DMS 273 (cell line): ENCODE measurements around the gene TDRD9.
A peak's percentile ranks its signal among the peaks of the same experiment; 100 is the strongest.

Source experiments
- DNase-seq: peaks from one replicate; lab custom pipeline; 2025; ENCODE audit not compliant: unreplicated experiment; lab: John Stamatoyannopoulos, UW

TDRD9 gene

DNA sequence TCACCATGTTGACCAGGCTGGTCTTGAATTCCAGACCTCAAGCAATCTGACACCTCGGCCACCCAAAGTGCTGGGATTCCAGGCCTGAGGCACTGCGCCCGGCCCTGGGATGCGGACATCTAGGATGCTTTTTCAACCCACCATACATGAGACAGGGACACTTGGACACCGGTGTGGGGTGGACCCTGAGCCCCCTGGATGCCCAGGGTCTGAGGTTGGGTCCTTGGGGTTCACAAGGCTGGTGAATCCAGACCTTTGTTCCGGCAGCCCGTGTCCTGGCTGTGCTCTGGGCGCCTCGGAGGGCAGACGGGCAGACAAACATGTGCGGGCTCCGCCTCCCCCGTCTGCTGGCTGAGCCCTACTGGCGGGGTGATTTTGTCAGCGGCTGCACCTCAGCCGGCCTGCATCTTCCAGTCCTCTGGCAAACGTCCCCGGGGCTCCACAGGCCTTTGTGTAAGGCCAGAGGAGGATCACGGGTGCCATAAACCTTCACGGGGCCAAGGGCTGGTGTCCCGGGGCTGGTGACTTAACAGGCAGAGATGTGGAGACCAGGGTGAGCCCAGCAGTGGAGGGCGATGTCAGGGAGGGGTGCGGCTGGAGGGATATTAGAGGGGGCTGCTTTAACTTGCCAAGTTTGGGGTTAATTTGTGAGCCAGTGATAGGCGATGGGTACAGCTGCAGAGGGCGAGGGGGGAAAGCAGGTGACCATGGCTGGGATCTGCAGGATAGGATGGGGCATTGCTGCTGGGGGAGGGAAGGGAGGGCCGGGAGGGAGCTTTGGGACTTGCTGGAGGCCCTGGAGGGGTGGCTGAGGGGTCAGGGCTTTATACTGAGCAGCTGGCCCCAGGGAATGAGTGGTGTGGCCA is 163.0 kb downstream of the TDRD9 start:
- DNase-seq = peak; percentile 72

DNA sequence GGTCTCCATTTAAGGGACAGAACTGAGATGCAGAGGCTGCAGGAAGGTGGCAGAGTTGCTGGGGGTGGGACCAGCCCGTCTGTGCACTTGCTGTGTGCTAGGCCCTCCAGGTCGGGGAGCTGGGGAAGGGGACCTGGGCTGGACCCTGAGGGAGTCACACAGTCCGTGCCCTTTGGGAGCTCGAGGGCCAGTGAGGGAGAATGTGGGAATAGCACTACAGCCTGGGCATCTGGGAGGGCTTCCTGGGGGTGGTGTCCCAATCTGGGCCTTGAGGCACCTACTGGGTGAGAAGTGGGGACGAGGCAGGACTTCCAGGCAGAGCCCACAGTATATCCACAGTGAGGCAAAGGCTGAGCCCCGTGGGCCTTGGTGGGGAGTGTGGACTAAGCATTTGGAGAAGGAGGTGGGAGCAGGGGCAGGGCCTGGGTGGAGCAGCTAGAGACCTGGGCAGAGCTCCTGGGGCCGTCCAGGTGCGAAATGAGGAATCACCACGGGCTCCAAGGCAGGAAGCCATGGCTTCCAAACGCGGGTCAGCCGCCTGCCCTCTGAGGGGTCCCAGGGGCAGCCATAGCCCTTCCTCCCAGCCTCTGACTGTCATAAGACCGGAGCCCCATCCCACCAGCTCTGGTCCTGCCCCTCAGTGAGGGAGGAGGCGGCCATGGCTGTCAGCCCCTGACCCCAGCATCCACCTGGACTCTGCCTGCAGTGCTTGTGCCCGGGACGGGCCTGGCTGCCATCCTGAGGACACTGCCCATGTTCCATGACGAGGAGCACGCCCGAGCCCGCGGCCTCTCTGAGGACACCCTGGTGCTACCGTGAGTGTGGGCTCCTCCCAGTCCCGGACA is 163.9 kb downstream of the TDRD9 start:
- DNase-seq = no peak

DNA sequence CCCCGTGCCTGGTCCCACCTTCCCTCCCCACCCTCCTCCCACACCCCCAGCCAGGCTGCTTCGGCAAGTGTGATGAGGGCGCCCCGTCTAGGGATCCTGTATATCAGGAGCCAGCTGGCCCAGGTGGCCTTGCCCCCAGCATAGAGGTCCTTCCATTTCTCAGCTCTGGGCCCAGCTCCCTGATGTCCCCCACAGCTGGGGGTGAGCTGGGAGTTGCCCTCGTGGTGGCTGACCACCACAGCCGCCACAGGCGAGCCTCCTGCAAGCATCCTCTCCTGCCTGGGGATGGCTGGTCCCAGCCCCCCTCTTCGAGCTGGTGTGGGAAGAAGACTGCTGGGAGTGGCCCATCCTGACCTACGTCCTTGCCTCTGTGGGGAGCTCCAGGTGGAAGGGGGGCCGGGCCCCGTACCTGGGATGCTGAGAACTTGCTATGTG is 164.7 kb downstream of the TDRD9 start:
- no peak for DNase-seq

DNA sequence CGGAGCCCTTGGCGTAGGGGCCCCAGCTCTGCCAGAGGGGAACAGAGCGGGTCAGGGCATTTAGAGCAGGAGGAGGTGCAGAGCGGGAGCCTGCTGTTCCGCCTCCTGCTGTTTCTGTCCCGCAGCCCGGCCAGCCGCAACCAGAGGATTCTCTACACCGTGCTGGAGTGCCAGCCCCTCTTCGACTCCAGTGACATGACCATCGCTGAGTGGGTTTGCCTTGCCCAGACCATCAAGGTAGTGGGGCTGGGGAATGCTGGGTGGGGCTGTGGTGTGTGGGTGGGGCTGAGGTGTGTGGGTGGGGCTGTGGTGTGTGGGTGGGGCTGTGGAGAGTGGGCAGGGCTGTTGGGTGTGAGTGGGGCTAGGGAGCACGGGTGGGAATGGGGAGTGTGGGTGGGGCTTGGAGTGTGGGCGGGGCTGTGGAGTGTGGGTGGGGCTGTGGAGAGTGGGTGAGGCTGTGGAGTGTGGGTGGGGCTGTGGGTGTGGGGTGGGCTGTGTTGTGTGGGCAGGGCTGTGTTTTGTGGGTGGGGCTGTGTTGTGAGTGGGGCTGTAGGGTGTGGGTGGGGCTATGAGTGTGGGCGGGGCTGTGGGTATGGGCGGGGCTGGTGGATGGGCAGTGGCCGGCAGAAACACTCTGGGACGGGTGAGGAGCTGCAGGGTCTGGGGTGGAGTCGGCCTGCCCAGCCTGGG is 165.3 kb downstream of the TDRD9 start:
- DNase-seq = peak; percentile 31

DNA sequence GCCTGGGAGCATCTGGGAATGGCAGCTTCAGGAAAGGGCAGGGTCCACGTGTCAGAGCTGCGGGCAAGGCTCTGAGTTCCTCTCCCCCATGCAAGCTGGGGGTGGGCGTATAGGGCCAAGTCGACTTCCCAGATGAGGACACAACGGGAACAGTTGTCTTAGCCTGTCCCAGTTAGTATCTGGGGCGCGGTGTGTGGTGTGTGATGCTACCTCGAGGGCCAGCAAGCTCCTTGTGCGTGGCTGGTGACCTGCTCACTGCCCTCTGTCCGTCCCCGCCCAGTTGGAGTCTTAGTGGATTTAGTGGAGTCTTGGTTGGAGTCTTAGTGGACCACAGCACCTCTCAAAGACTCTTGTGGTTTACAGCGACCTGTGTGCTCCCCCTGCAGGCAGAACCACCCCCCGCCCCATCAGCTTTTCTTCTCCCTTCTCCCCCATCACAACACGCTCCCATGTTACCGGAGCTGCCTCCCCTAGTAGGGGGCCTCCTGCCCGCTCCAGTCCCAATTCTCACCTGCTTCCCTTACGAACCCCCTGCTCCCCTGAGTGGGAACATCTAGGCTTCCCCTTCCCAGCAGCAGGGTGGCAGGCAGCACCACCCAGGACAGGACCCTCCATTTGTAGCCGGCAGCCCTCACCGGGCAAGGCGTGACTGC is 165.9 kb downstream of the TDRD9 start:
- DNase-seq = peak; percentile 40

DNA sequence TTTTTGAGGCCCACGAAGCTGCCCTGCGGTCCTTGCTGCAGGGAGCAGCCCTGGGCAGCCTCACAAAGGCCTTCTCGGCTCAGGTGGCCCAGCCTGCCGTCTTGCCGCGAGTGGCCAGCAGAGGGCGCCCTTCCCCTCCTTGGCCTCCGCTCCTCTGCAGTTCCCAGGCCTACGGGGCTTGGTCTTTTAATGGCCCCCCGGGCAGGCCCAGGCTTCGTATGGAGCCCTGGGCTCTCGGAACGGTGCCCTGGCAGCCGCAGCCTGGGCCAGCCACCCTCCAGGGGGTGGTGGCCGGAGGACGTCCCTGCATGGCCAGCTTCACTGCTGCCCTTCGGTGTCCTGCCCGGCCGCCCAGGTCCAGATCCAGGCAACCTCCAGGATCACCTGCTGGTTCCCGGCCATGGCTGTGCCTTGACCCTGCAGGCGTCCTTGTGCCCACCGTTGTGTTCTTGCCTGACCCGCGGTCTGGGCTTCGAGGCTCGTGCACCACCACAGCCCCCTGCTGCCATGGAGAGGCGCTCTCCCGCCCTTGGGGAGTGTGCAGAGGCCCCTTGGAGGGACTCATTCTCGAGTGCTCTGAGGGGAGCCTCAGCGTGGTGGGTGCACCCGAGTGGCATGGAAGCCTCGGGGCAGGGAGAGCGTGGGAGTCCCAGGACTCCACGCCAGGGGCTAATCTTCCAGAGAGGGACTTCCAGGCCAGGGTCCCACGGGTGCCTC is 166.6 kb downstream of the TDRD9 start:
- peak; percentile 86 for DNase-seq

DNA sequence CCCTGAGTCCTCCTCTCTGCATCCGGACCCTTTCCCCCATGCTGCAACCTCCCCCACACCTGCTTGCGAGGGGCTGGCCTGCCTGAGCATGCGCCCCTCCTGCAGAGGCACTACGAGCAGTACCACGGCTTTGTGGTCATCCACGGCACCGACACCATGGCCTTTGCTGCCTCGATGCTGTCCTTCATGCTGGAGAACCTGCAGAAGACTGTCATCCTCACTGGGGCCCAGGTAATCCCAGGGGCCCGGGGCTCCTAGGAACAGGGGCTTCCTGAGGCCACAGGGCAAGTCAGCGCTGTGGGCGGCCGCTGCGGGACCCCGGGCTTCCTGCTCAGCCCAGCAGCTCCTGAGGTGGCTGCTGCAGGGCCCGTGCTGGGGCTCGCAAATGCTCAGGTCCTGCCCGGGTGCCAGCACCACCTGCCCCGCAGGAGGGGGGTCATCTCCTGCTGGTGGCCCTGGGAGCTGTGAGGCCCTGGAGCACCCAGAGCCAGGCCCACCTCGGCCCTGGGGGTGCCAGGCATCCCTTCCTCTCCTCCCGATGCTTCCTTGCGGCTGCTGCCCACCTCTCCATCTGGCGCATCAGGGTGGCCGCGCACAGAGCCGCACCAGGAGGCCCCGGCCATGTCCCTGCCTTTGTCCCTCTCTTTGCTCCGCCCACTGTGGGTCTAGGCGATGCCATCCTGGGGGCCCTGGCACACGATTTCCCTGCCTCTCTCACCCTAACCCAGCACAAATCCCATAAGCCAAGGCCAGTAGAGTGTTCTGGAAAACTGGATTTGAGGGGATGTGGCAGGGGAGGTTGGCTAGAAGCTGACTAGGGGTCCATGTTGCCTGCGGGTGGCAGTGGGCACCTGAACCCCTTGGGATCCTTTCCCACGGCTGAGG is 167.4 kb downstream of the TDRD9 start:
- no peak for DNase-seq

DNA sequence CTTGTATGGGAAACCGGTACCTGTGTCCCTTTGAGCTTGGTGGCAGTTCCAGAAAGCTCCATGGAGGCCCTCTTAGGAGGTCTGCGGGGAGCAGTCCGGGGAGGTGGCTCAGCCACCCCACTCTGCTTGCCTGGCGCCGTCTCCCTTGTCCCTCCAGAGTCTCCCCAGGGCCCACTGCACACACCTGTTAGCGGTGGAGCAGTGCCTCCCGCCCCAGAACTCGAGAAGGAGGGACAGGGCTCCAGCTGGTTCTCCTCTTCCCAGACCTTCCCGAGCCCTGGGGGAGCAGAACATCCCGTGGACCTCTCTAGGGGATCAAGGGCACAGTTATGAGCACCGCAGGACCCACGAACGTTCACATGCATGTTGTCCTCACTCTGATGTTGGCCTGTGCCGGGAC is 168.1 kb downstream of the TDRD9 start:
- DNase-seq = no peak

DNA sequence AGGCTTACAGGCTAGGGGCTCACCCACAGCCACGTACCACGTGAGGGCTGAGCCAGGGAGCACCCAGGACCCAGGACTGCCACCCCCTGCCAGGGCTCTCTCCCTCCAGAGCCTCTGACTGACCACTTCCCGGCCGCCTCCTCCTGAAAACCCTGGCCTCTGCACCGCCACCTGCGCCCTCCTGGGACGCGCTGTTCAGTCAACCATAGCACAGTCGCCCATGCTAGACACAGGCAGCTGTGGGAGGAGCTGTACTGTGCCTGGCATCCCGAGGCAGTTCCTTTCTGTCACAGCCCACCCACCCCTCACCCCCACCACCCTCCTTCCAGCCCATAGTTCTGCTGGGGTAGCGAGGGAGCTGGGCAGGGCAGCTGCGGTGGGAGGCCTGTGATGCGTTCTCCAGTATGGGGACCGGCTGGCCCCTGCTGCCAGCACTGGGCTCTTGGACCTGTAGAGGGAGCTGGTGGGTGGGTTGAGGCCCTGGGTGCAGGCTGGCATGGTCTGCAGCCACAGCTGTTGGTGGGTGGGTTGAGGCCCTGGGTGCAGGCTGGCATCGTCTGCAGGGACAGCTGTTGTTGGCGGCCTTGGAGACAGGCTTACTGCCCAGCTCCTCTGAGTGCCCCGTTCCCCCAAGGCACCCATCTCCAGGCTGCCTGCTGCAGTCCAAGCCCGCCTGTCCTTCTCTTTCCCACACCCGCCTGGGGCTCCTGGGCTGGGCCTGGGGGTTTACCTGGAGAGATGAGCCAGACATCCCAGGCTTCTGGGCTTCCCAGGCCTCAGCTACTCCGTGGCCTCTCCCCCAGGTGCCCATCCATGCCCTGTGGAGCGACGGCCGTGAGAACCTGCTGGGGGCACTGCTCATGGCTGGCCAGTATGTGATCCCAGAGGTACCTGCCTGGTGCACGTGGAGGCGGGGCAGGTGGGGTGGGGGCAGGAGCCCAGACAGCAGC is 168.8 kb downstream of the TDRD9 start:
- DNase-seq = peak; percentile 90

DNA sequence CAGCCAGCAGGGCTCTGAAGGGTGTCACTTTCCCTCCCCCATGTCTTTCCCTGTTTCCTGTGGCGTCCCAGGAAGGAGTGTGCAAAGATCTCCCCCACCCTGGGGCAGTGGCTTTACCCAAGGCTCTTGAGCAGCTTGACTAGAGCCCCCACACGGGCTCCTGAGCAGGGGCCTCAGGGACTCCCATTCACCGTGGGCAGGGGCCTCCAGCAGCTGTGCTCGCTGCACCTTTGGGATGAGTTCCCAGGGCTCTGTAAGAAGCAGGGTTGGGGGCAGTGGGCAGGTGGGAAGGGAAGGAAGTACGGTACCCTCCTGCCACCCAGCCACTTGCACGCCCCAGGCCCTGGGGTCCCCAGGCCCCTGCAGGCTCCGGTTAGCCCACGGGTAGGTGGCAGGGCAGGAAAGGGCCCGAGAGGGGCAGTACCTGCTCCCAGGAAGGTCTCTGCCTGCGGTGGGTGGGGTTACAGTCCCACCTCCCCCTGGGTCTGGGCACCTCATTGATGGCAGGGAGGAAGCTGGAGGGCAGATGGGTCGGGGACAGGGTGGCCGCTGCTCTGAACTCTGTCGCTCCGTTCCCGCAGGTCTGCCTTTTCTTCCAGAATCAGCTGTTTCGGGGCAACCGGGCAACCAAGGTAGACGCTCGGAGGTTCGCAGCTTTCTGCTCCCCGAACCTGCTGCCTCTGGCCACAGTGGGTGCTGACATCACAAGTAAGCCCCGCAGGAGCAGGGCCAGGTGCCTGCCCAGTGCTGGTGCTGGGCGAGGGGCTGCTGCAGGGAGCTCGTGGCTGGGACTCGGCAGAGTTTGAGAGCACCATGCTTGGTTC is 170.2 kb downstream of the TDRD9 start:
- no peak for DNase-seq

DNA sequence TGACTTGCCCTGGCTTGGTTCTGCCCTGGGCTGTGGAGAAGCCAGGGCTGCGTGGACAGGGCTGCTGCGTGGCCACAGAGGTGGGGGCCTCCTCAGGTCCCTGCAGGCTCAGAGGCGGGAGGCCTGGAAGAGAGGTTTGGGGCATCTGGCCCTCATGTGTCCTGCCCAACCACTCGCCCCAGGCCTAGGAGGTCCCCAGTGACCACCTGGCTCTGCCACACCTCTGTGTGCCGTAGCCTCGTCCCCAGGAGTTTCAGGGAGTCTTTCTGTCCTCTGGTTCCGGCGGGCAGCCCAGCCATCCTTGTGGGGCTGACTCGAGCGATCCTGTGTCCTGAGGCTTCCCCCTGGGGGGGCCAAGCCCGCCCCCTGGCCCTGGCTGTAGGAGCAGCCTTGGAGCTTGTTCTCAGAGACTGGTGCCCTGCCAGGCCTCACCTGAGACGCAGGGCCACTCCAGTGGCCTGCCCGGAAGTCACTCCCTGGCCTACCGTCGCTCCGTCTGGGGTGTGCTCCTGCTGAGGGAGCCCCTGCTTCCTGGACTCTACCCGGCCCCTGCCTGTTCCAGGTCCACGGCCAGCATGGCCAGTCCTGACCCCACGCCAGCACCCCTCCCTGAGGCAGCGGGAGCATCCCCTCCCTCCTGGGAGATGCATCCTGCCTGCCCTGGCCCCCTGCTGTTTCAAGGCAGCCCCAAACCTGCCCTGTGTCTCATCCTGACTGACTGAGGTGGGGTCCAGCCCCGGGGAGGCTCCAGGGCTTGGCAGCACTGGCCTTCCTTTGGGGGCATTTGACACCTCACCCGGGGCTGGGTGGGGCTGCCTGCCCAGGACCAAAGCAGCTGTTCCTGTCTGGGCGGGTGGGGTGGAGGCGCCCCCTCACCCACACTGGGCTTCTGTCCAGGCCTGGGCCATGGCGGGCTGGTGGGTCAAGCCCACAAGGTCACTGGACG is 171.1 kb downstream of the TDRD9 start:
- no peak for DNase-seq

DNA sequence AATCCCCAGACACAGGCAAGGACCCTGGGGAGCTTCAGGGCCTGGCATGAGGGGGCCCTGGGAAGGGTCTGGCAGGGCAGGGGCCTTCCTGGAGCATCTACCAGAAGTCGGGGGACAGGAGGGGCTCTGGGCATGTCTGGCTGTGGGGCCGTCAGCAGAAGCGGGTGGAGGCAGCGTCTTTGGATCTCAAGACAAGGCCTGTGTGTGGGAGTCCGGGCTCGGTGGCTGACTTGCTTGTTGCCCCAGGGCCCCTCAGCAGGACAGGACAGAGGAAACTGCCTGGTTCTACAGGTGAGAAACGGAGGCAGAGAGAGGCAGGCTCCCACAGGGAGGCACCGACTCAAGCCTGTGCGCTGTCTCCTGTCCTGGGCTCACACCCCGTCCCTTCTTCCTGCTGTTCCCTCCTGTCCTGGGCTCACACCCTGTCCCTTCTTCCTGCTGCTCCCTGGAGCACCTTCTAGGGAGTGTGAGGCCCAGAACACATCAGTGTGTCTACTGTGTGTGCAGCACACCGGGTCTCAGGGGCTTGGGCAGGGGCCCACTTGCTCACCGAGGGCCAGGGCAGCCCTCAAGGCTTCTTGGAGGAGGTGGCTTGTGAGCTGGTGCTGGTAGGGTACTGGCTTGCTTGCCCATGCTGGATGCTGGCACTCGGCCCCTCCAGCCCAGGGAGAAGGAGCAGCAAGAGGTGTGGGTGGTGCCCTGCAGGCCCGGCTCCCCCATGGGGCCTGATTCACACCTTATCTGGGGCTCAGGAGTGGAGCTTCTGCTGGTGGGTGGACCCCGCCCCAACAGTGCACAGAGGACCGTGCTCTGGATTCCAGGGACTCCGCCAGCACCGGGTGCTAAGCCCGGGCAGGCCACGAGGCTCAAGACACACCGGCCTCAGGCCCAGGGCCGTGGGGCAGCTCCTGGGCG is 172.2 kb downstream of the TDRD9 start:
- no peak for DNase-seq

DNA sequence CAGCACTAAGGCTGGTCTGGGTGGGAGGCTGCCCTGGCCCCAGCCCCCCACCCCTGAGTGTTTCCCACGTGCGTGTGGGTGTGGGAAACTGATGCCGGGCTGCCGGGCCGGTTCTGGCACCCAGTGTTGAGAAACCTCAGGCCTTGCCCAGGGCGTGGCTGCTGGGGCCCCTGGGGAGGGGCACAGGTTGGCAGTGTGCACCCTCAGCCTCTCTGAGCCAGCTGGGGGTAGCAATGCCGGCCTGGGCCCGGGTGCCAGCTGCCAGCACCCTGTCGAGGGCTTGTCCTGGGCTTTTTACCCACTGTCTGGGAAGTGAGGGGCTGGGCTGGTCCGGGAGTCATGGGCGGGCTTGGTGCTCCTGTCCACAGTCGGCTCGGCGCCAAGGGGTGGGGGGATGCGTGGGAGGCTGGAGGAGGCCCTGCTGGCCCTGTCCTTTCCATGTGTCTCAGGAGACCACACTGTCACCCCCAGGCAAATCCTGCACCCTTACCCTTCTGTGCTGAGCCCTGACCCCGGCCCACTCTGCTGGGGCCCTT is 172.9 kb downstream of the TDRD9 start:
- DNase-seq = no peak

DNA sequence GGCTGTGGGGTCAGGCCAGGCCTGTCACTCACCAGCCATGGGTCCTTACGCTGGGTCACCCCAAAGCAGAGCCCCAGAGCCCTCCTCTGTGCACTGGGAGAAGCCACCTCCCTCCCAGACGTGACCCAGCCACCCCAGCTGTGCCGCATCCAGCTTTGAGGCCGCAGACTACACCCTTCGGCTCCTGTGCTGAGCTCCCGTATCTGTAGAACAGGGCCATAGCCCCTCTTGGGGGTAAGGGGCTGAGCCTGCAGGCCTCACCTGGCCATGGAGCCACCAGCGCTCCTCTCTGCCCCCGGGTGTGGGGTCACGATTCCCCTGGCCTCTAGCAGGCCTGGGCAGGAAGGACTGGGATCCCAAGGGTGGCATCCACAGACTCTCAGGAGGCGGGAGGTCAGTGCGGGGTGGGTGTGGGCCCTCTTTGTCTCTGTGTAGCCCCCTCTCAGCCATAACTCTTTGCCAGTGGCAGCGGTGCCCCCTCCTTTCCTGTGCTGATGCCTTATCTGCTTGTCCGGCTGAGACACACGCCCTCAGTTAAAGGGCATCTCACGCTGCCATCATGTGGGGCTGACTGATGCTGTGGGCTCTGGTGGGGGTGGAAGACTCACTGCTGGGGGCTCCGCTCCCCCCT is 173.5 kb downstream of the TDRD9 start:
- DNase-seq = no peak
